Heart left ventricle (tissue), 16 donors: ENCODE measurements around the gene KRTAP5-10. TPM values are rescaled to one million over a fixed set of nuclear protein-coding genes. Genes with fewer than 3 reads are reported as not detected.

Source experiments
- ATAC-seq, 4 donors: fragments of 200-7000 bp; cut with Tn5 transposase; one replicate each; pipeline ENCODE4 v1.9.1; 2020 to 2022; ENCODE audit warnings: moderate library complexity in 4 of 4, mild to moderate bottlenecking in 3 of 4, moderate number of reproducible peaks in 1 of 4
- DNase-seq, 5 donors: peaks; one replicate each; pipeline ENCODE4 v3.0.0-alpha.2; 2020
- H3K27ac ChIP-seq, 12 donors: fragments of 200-600 bp; sonication (generic) in 4 of 12; one replicate each; pipeline versions ENCODE4 v1.5.0 to v1.8.0; 2016 to 2022; ENCODE audit warnings: mild to moderate bottlenecking in 2 of 12
- H3K27me3 ChIP-seq, 9 donors: fragments of 200-600 bp; sonication (generic) in 2 of 9; one replicate each; pipeline versions ENCODE4 v1.5.1 to v1.8.0; 2016 to 2022; ENCODE audit warnings: mild to moderate bottlenecking in 3 of 9
- H3K36me3 ChIP-seq, 9 donors: fragments of 200-600 bp; sonication (generic) in 2 of 9; one replicate each; pipeline versions ENCODE4 v1.5.0 to v1.8.0; 2018 to 2022; ENCODE audit warnings: mild to moderate bottlenecking in 2 of 9
- H3K4me1 ChIP-seq, 12 donors: fragments of 200-600 bp; sonication (generic) in 4 of 12; one replicate each; pipeline versions ENCODE4 v1.5.0 to v1.8.0; 2016 to 2022; ENCODE audit warnings: mild to moderate bottlenecking in 3 of 12
- H3K4me3 ChIP-seq, 12 donors: fragments of 200-600 bp; sonication (generic) in 4 of 12; one replicate each; pipeline versions ENCODE4 v1.5.0 to v1.8.0; 2017 to 2022; ENCODE audit warnings: mild to moderate bottlenecking in 9 of 12, moderate library complexity in 4 of 12
- H3K9me3 ChIP-seq, 12 donors: fragments of 200-600 bp; sonication (generic) in 4 of 12; one replicate each; pipeline versions ENCODE4 v1.5.0 to v1.8.0; 2016 to 2022; ENCODE audit warnings: mild to moderate bottlenecking in 1 of 12
- POLR2A ChIP-seq, 2 donors: fragments of 450-650 bp; IDR thresholded peaks; one replicate each; pipeline ENCODE4 v1.6.1; 2017; ENCODE audit warnings: antibody characterized with exemption in 2 of 2, mild to moderate bottlenecking in 2 of 2, moderate library complexity in 2 of 2
- WGBS, 4 donors: extraction: QIAGEN DNeasy Blood & Tissue Kit in 2 of 4; methylation state at CpG; one replicate each; pipeline versions ENCODE4 v1.1.5 to v1.1.7; 2013 to 2018; 5-methylcytosine and 5-hydroxymethylcytosine counted together
- intact Hi-C, 10 donors: fragments of 100-400 bp; cut with DNase I; formaldehyde crosslinking; loops; one replicate each; pipeline versions ENCODE4 v1.11.1 to v1.14.2; 2022
- long read RNA-seq, 3 donors: library from polyadenylated mRNA; unstranded; transcript quantifications; one replicate each; pipeline ENCODE4 v2.0.0, GENCODE V29; 2020 to 2021
- polyA plus RNA-seq, 2 donors: library from polyadenylated mRNA; stranded (reverse); fragments of 200-250 nt; gene quantifications; one replicate each; pipeline ENCODE4 v1.2.3, GENCODE V29; 2013
- total RNA-seq, 9 donors: library from RNA; depleted of rRNA in 2 of 9; stranded (reverse); fragments of >200 nt in 2 of 9; fragmentation: NEBNext Ultra II Directional in 3 of 9; extraction: Animal tissue kit (Norgen Biotek cat#: 25700) in 3 of 9; gene quantifications; one replicate each; pipeline versions ENCODE4 v1.1.0 to v1.2.4, GENCODE V29; 2016 to 2023
- TF ChIP-seq, protein P1 (sequence below), 12 donors: fragments of 200-600 bp; sonication (generic) in 4 of 12; IDR thresholded peaks; one replicate each; pipeline versions ENCODE4 v1.5.0 to v1.8.0; 2018 to 2022; ENCODE audit warnings: antibody characterized with exemption in 12 of 12, mild to moderate bottlenecking in 5 of 12
- donor health status: ischemic (EF 13 %, LVEDD 7.1; RV severe dilation, severe dysfunction).
- donor health status: healthy with polysubstance abuse.
- donor health status: DM: no; HTN: yes; CAD: no.
- donor health status: DM: no; HTN: no; CAD: no.
- donor health status: ischemic (EF 25% LVEDD 6.9; RV normal size, moderate dysfunction).
- donor health status: ischemic (EF 25% LVEDD 5.7; RV mildly dilated, moderate dysfunction).
- donor health status: healthy.
- donor health status: DM: yes; HTN: yes; CAD: no.
- donor health status: ischemic (EF 35%, LVEDD 5.7; RV mildly dilated, moderate dysfunction).
- donor health status: nonischemic (EF 11% LVEDD 7.7; RV severe dilation, severe dysfunction).
- donor health status: DM: yes; HTN: yes; CAD: no.
- donor health status: PGD.
- donor health status: ischemic (EF 29% LVEDD 5.4; RV normal size, mild dysfunction).
- donor health status: nonischemic (EF 23%, LVEDD 6.1; RV moderate dilation, normal function).

The KRTAP5-10 gene, protein sequence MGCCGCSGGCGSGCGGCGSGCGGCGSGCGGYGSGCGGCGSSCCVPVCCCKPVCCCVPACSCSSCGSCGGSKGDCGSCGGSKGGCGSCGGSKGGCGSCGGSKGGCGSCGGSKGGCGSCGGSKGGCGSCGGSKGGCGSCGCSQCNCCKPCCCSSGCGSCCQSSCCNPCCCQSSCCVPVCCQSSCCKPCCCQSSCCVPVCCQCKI
- not detected for total RNA-seq
- not detected for polyA plus RNA-seq
- long read RNA-seq, donor 1 = 0 reads
- long read RNA-seq, donor 2 = 0 reads
- long read RNA-seq, donor 3 = 0 reads

DNA sequence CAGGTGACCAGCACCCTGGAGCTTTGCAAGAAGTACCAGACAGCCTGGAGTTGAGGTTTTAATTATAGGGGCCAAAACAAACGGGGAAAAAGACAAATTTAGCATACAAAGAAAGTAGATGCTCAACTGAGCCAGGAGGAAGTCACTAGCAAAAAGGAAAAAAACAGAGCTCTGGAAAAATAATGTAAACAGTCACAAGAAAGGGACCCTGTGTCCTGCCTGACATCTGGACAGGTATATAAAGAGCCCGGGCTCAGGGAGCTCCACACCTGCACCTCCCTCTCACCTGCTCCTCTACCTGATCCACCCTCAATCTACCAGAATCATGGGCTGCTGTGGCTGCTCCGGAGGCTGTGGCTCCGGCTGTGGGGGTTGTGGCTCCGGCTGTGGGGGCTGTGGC, at the start of gene KRTAP5-10:
TSS of gene KRTAP5-10 (plus strand) at position 301 of the 400 bp plus-strand sequence. CDS start at position 326, 25 bp downstream.
- DNase-seq (no peak), ATAC-seq (no peak)
- no peak within 1 kb of the TSS for H3K27ac ChIP-seq
- peaks cover 0 to 37% (median 8%) of the 10 kb centered on the region in 9 donors for H3K27me3 ChIP-seq
- whole genome bisulfite sequencing, 4 donors = 38 to 75% (median 66%) methylated on average over 4 to 5 of the region's 5 CpGs
- intact Hi-C loops = loop anchor here in 1 of 10 donors (10.0 kb wide), 1 partner anchor 60 kb away; no protein-coding TSS in a partner anchor
- H3K4me1 ChIP-seq = no peaks in the 10 kb centered on the region
- H3K36me3 ChIP-seq = no peaks in the 10 kb centered on the region
- H3K9me3 ChIP-seq = peaks cover 0 to 2% (median 0%) of the 10 kb centered on the region in 12 donors
- no peak for TF ChIP-seq POLR2A (IDR thresholded peaks at IDR 0.05)
- TF ChIP-seq, protein P1, sequence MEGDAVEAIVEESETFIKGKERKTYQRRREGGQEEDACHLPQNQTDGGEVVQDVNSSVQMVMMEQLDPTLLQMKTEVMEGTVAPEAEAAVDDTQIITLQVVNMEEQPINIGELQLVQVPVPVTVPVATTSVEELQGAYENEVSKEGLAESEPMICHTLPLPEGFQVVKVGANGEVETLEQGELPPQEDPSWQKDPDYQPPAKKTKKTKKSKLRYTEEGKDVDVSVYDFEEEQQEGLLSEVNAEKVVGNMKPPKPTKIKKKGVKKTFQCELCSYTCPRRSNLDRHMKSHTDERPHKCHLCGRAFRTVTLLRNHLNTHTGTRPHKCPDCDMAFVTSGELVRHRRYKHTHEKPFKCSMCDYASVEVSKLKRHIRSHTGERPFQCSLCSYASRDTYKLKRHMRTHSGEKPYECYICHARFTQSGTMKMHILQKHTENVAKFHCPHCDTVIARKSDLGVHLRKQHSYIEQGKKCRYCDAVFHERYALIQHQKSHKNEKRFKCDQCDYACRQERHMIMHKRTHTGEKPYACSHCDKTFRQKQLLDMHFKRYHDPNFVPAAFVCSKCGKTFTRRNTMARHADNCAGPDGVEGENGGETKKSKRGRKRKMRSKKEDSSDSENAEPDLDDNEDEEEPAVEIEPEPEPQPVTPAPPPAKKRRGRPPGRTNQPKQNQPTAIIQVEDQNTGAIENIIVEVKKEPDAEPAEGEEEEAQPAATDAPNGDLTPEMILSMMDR (IDR thresholded peaks at IDR 0.05) = no peak
- H3K4me3 ChIP-seq = no peak within 1 kb of the TSS

DNA sequence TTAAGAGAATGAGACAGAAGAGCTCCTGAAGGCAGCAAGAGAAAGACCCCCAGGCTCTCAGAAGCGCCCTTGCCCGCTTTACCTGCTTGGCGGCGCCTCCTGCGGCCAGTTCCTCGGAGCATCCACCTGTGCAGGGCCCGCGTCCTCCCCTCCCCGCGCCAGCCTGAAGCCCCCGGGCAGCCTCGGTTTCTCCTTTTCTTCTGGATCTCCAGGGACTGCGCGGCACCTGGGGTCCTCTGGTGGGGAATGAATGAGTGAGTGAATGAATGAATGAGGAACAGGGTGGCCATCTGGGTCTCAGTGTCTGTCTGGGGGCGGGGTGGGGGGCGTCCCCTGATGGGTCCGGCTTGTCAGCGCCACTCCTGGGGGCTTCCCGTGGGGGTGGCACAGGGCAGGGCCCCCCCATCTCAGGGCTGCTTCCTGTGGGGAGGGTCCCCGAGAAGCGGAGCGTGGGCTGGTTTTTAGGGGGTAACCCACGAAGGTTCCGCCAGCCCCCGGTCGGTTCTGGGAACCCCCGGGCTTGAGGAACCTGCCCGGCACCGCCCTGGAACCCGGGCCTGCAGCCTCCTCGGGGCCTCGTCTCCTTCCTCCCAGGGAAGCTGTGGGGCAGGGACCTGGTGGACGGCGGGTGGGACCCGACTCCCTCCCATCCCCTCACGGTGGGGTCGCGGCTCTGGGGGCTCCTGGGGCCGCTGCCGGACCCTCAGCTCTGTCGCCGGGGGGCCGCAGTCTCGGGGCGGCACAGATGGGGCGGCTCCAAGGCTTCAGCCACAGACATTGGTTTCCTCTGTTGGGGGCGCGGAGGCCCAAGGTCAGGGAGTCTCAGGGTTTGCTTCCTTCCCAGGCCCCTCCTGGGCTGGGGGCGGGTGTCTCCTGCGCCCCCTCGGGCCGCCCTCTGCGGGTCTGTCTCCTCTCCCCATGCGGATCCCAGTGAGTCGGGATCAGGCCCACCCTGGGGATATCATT, 46.6 kb upstream of the KRTAP5-10 start:
- no peaks in the 10 kb centered on the region for H3K4me1 ChIP-seq
- no peak overlapping the region for H3K4me3 ChIP-seq
- intact Hi-C loops = no loop called here
- no peak for TF ChIP-seq POLR2A (IDR thresholded peaks at IDR 0.05)
- TF ChIP-seq, protein P1 (IDR thresholded peaks at IDR 0.05) = no peak
- DNase-seq = no peak
- no peaks in the 10 kb centered on the region for H3K27me3 ChIP-seq
- WGBS, 4 donors = 93 to 95% (median 94%) methylated on average over 26 to 55 of the region's 55 CpGs
- ATAC-seq = no peak
- no peaks in the 10 kb centered on the region for H3K36me3 ChIP-seq
- no peak overlapping the region for H3K27ac ChIP-seq
- H3K9me3 ChIP-seq = no peaks in the 10 kb centered on the region

DNA sequence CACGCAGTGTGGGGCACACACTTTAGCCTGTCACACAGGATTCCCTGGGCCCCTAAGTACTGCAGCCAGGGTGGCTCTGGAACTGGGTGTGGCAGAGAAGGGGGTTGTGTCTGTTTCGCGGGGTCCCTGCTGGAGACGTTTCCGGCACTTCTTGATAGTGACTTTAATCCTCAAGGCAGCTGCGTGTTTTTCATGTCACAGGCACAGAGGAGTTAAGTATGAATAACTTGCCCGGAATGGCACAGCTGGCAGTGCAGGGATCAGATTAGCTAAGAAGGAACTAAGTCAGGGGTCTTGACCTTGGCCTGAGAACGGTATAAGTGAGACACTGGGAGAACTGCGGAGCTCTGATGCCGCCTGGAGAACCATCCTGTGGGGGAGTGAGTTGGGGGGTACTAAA, 45.8 kb upstream of the KRTAP5-10 start:
- Histone ChIP-seq H3K27me3 (no peaks in the 10 kb centered on the region), H3K4me1 (no peaks in the 10 kb centered on the region), H3K27ac (no peak overlapping the region), H3K4me3 (no peak overlapping the region), H3K9me3 (no peaks in the 10 kb centered on the region), H3K36me3 (no peaks in the 10 kb centered on the region)
- DNase-seq = no peak
- ATAC-seq = no peak
- WGBS, 4 donors = 54 to 66% (median 56%) methylated on average over 9 to 10 of the region's 10 CpGs
- TF ChIP-seq, protein P1 (IDR thresholded peaks at IDR 0.05) = no peak
- no peak for TF ChIP-seq POLR2A (IDR thresholded peaks at IDR 0.05)
- intact Hi-C loops = no loop called here
